ENCODE data around the gene MASP2. TPM values are rescaled to one million over a fixed set of nuclear protein-coding genes. Genes with fewer than 3 reads are reported as not detected.

MASP2 gene
- total and polyA plus RNA-seq, 9 of the 15 experiments (the other 6 are each of a cell fraction or from before 2014, with no cell fraction given), result 0.01 to 0.23 (median 0.06) TPM; not detected in 3

- TF ChIP-seq TSHZ1 (CRISPR knock-in tag; IDR thresholded peaks at IDR 0.05) (no peak), STAG1 (CRISPR knock-in tag; IDR thresholded peaks at IDR 0.05; ENCODE audit: borderline replicate concordance) (no peak), HES1 (IDR thresholded peaks at IDR 0.05; ENCODE audit: low read depth) (no peak), PHF8 (IDR thresholded peaks at IDR 0.05; ENCODE audit: borderline replicate concordance, low read length) (peak; percentile 77; the same call in 1 of the 2 replicates), HLTF (IDR thresholded peaks at IDR 0.05) (no peak), FOXK1 (CRISPR knock-in tag; IDR thresholded peaks at IDR 0.05; ENCODE audit: borderline replicate concordance) (no peak), PCBP2 (IDR thresholded peaks at IDR 0.05; ENCODE audit: low read depth, low read length, poor library complexity, severe bottlenecking) (no peak), ETV1 (tag; conservative IDR thresholded peaks at IDR 0.05; ENCODE audit: low read depth) (no peak), MLLT1 (IDR thresholded peaks at IDR 0.05) (no peak), PKNOX1 (IDR thresholded peaks at IDR 0.05) (no peak), SAP30 (IDR thresholded peaks at IDR 0.05; ENCODE audit: borderline replicate concordance, insufficient read depth, low read depth, low read length, poor library complexity, severe bottlenecking) (peak; percentile 92), SMARCE1 (IDR thresholded peaks at IDR 0.05) (no peak), TCF3 (CRISPR knock-in tag; IDR thresholded peaks at IDR 0.05) (0 out of 2 replicates have a peak, but pooled peaks have one; percentile 7), CREB5 (CRISPR knock-in tag; IDR thresholded peaks at IDR 0.05) (no peak), ZC3H8 (IDR thresholded peaks at IDR 0.05) (no peak), FIP1L1 (IDR thresholded peaks at IDR 0.05; ENCODE audit: low read depth, low read length, poor library complexity, severe bottlenecking) (no peak), NFIX (CRISPR knock-in tag; IDR thresholded peaks at IDR 0.05; ENCODE audit: low read depth) (no peak), U2AF2 (optimal IDR thresholded peaks at IDR 0.05; ENCODE audit: low read depth, low read length) (no peak), SOX6 (IDR thresholded peaks at IDR 0.05) (no peak), XRCC5 (IDR thresholded peaks at IDR 0.05; ENCODE audit: low read depth, low read length) (no peak)
Observed at GRCh38 chr1:11059155-11059967, 12.3 kb upstream of the MASP2 start (continued).
